HG02973 (cell line): ENCODE results near the gene FAM221B.

ENCODE experiments used
- ATAC-seq: cut with Tn5 transposase; IDR thresholded peaks from one replicate; pipeline ENCODE4 v1.9.1; 2021; ENCODE audit warnings: moderate library complexity; ENCODE audit not compliant: unreplicated experiment

The FAM221B gene

GRCh38 chr9:35822926-35823325, 5.6 kb downstream of the FAM221B start:
- no peak for ATAC-seq

GRCh38 chr9:35820076-35820475, 8.5 kb downstream of the FAM221B start:
- ATAC-seq = no peak

GRCh38 chr9:35818341-35818740, 10.2 kb downstream of the FAM221B start:
- no peak for ATAC-seq

GRCh38 chr9:35816708-35817107, 11.8 kb downstream of the FAM221B start:
- ATAC-seq = no peak

GRCh38 chr9:35814841-35815543, 13.5 kb downstream of the FAM221B start, which contains the start of gene HINT2:
TSS of gene HINT2 (minus strand) at chr9:35815042. CDS start at chr9:35814979, 63 bp downstream.
- ATAC-seq = peak; percentile 65

- ATAC-seq = peak; percentile 22
Observed at GRCh38 chr9:35814106-35814840, 14.3 kb downstream of the FAM221B start.

- no peak for ATAC-seq
Observed at GRCh38 chr9:35813434-35814105, 15.0 kb downstream of the FAM221B start.

- ATAC-seq = peak; percentile 54
Observed at GRCh38 chr9:35812025-35812602, 16.4 kb downstream of the FAM221B start, which contains the start of gene SPAG8. TSS of gene SPAG8 (minus strand) at chr9:35812262. CDS start at chr9:35812147, 115 bp downstream.

GRCh38 chr9:35811381-35812024, 17.0 kb downstream of the FAM221B start:
- no peak for ATAC-seq

- no peak for ATAC-seq
Observed at GRCh38 chr9:35810122-35810521, 18.4 kb downstream of the FAM221B start.

GRCh38 chr9:35808433-35808832, 20.1 kb downstream of the FAM221B start:
- no peak for ATAC-seq

- no peak for ATAC-seq
Observed at GRCh38 chr9:35806101-35806500, 22.4 kb downstream of the FAM221B start.

GRCh38 chr9:35801328-35802128, 27.0 kb downstream of the FAM221B start:
- no peak for ATAC-seq

GRCh38 chr9:35800530-35800929, 28.0 kb downstream of the FAM221B start:
- no peak for ATAC-seq

GRCh38 chr9:35798658-35799374, 29.7 kb downstream of the FAM221B start:
- peak; percentile 55 for ATAC-seq

GRCh38 chr9:35797311-35798109, 31.0 kb downstream of the FAM221B start:
- ATAC-seq = no peak

- ATAC-seq = no peak
Observed at GRCh38 chr9:35795695-35796094, 32.8 kb downstream of the FAM221B start.

GRCh38 chr9:35793461-35793860, 35.1 kb downstream of the FAM221B start:
- ATAC-seq = no peak
